GM23248 (cell line): ENCODE measurements around the gene STK11IP.

ENCODE experiments used
- EZH2 ChIP-seq: fragments of 200-600 bp; sonication (generic); IDR thresholded peaks from 2 replicates; pipeline ENCODE4 v1.6.1; 2018; ENCODE audit warnings: antibody characterized with exemption, mild to moderate bottlenecking; ENCODE audit not compliant: insufficient read depth, poor library complexity, severe bottlenecking
- EZH2phosphoT487 ChIP-seq: fragments of 200-600 bp; sonication (generic); IDR thresholded peaks from 2 replicates; pipeline ENCODE4 v1.6.1; 2018; ENCODE audit warnings: antibody characterized with exemption, moderate library complexity, mild to moderate bottlenecking, low read depth; ENCODE audit not compliant: insufficient read depth

GRCh38 chr2:219591091-219591490 lies 6.6 kb upstream of the STK11IP start:
- no peak for TF ChIP-seq EZH2phosphoT487
- TF ChIP-seq EZH2 = no peak
